ENCODE measurements around the gene C1orf56.

Gene C1orf56

DNA sequence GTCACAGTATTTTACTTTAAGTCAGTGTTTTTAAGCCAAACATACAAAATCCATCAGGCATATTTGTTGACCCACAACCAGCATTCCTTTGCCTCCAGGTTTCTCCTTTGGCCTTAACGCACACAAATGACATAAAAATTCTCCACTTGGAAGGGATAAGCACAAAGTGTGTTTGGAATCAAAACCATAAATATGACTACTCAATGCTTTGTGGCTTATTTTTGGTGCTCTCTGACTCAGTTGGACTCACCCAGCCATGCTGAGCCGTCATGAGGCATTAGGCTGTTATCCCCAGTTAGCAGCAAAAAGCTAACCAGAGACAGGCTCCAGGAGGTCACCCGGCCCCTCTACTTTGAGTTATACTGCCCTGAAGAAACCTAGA lies 38.4 kb upstream of the C1orf56 start:
- TF ChIP-seq, protein P1, sequence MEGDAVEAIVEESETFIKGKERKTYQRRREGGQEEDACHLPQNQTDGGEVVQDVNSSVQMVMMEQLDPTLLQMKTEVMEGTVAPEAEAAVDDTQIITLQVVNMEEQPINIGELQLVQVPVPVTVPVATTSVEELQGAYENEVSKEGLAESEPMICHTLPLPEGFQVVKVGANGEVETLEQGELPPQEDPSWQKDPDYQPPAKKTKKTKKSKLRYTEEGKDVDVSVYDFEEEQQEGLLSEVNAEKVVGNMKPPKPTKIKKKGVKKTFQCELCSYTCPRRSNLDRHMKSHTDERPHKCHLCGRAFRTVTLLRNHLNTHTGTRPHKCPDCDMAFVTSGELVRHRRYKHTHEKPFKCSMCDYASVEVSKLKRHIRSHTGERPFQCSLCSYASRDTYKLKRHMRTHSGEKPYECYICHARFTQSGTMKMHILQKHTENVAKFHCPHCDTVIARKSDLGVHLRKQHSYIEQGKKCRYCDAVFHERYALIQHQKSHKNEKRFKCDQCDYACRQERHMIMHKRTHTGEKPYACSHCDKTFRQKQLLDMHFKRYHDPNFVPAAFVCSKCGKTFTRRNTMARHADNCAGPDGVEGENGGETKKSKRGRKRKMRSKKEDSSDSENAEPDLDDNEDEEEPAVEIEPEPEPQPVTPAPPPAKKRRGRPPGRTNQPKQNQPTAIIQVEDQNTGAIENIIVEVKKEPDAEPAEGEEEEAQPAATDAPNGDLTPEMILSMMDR (IDR thresholded peaks at IDR 0.05; ENCODE audit: low read depth, low read length, missing control alignments): no peak
- no peak for DNase-seq (ENCODE audit: low read depth)

DNA sequence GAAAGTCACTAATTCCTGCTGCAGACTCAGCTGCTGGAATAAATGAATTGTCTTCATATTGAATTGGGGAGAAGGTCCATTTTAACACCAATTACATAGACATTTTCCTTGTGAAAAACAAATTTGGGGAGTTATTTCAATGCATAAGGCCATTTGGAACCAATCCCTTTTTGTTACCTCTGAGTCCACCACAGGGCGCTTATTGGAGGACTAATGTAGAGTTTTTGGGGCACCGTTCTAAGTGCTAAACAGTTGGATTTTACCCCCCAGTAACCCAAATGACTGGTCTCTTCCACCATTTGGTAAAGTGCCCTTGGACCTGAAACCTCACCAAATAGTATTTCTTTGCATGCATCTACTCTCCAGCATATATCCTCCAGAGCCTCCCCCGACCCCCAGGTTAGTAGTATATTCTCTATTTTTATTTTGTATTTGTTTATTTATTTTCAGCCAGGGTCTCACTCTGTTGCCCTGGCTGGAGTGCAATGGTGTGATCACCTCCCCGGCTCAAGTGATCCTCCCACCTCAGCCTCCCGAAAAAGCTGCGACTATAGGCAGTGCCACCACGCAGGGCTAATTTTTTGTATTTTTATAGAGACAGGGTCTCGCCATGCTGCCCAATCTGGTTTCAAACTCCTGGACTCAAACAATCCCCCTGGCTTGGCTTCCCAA lies 37.7 kb upstream of the C1orf56 start:
- TF ChIP-seq, protein P1 (IDR thresholded peaks at IDR 0.05; ENCODE audit: low read depth, low read length, missing control alignments): no peak
- H3K4me3 ChIP-seq (ENCODE audit: low read depth, low read length): no peak overlapping the region; the same call in 1 of the 2 replicates

More for the DNA sequence above, 38.4 kb upstream of the C1orf56 start:
- peak overlapping the region; percentile 85 for H3K4me3 ChIP-seq (ENCODE audit: low read depth, low read length)

DNA sequence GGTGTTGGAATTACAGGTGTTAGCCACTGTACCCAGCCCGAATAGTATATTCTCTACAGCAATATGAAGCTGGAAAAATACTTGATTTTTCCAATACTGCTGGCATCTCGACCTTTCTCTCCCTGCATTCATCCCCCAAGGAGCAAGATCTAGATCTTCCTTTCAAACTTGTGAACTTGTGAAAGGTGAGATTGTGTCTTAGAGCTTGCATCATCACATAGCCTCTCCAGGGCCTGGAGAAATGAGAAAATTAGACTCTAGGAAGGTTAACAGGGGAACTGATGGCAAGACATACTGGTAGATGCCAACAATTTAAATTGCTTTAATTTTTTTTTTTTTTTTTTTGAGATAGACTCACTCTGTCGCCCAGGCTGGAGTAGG lies 37.2 kb upstream of the C1orf56 start:
- DNase-seq (ENCODE audit: low read depth): no peak
- TF ChIP-seq, protein P1 (IDR thresholded peaks at IDR 0.05; ENCODE audit: low read depth, low read length, missing control alignments): no peak
- no peak overlapping the region for H3K4me3 ChIP-seq (ENCODE audit: low read depth, low read length)

More for the DNA sequence above, 37.7 kb upstream of the C1orf56 start:
- DNase-seq (ENCODE audit: low read depth): no peak

DNA sequence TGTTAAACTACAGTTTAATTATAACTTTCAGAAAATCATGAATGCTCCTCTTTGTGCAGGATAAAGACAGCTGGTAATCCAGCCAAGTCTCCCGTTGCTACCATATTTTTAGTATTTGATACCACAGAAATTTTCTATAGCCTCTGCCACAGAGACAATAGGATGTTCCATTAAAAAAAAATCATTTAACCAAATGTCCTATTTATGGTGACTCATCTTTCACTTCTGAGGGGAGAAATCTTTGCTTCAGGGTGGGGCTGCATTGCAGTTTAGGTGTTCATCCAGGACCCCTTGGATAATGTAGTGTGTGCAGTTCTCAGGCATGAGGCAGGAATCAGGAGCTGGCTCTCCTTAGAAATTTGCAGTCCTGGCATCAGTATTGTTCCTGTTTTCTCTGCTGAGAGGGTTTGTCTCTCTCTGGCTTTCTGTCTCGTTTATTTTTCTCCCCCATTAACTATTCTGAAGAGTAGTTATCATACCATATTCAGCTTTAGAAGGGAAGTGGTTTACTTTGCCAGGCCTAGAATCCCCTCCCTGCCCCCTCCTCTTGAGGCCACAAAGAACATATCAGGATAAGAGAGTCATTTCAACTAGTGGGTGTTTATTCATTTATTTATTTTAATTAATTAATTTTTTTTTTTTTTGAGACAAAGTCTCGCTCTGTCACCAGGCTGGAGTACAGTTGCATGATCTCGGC lies 36.2 kb upstream of the C1orf56 start:
- H3K4me3 ChIP-seq (ENCODE audit: low read depth, low read length): no peak overlapping the region
- no peak for DNase-seq (ENCODE audit: low read depth)
- TF ChIP-seq, protein P1 (IDR thresholded peaks at IDR 0.05; ENCODE audit: low read depth, low read length, missing control alignments): no peak

DNA sequence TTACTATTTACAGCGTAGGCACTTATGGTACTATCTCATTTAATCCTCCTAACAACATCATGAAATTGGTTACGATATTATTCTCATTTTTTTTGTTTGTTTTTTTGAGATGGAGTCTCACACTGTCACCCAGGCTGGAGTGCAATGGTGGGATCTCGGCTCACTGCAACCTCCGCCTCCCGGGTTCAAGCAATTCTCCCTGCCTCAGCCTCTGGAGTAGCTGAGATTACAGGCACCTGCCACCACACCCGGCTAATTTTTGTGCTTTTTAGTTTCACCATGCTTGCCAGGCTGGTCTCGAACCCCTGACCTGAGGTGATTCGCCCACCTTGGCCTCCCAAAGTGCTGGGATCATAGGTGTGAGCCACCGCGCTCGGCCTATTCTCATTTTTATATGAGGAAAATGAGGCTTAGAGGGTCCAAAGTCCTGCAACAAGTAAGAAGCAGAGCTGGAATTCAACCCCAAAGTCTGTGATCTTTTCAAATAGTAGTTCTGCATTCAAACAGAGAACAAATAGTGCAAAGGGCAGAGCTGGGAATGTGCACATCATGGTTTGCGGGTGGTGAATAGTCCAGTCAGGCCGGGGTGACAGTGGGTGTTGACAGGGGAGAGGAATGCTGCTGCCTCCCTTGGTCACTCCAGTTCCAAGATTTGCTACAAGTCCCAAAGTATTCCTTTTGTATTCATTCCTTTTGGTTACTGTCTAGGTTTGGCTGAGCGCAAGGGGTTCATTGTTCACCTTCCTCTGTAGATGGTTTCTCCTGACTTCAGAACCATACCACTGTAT lies 34.7 kb upstream of the C1orf56 start:
- TF ChIP-seq, protein P1 (IDR thresholded peaks at IDR 0.05; ENCODE audit: low read depth, low read length, missing control alignments): no peak
- H3K4me3 ChIP-seq (ENCODE audit: low read depth, low read length): no peak overlapping the region
- no peak for DNase-seq (ENCODE audit: low read depth)

DNA sequence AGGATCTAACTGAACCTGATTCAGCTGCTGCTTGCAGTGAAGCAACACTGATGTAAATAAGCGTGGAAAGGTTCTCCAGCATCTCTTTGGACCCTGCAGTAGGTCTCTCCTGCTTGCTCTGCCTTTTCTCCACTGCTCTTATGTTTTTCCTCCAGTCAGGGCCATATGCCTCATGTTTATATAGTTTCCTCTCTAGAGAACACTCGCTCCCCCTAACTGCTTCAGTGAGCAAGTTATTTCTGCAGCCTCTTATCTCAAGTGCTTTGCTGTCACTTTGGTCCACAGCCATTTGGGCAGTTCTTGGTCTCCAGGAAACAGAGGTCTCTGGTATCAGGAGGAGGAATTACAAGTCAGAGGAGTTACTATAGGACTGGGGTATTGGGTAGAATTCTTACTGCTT lies 34.0 kb upstream of the C1orf56 start:
- H3K4me3 ChIP-seq (ENCODE audit: low read depth, low read length): no peak overlapping the region
- TF ChIP-seq, protein P1 (IDR thresholded peaks at IDR 0.05; ENCODE audit: low read depth, low read length, missing control alignments): no peak
- DNase-seq (ENCODE audit: low read depth): no peak
